GM18511 (cell line): ENCODE measurements around the gene KRT25.

ENCODE experiments used
- ATAC-seq: cut with Tn5 transposase; IDR thresholded peaks from one replicate; pipeline ENCODE4 v1.9.1; 2021; ENCODE audit warnings: mild to moderate bottlenecking, moderate library complexity; ENCODE audit not compliant: unreplicated experiment

KRT25 gene, protein sequence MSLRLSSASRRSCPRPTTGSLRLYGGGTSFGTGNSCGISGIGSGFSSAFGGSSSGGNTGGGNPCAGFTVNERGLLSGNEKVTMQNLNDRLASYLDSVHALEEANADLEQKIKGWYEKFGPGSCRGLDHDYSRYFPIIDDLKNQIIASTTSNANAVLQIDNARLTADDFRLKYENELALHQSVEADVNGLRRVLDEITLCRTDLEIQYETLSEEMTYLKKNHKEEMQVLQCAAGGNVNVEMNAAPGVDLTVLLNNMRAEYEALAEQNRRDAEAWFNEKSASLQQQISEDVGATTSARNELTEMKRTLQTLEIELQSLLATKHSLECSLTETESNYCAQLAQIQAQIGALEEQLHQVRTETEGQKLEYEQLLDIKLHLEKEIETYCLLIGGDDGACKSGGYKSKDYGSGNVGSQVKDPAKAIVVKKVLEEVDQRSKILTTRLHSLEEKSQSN

DNA sequence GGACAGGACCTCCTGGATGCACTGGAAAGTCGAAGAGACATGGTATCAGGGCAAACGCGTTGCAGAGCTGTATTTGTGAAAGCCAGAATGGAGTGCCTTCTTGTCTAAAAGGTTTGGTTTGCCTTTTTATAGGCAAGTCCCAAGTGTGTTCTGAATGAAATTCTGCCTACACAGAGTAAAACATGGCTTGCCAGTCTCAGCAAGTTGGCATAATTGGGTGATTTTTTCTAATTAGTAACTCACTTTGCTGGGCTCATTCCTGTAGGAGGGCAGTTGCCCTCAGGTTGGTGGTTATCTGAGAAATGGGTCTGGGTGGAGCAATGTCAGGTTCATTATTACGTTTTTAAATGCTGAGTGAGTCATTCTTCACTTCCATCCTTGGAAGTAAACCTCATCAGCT is at the start of gene KRT25:
TSS of gene KRT25 (minus strand) at position 101 of the 400 bp plus-strand sequence. CDS start at position 41, 60 bp downstream.
- ATAC-seq: no peak

DNA sequence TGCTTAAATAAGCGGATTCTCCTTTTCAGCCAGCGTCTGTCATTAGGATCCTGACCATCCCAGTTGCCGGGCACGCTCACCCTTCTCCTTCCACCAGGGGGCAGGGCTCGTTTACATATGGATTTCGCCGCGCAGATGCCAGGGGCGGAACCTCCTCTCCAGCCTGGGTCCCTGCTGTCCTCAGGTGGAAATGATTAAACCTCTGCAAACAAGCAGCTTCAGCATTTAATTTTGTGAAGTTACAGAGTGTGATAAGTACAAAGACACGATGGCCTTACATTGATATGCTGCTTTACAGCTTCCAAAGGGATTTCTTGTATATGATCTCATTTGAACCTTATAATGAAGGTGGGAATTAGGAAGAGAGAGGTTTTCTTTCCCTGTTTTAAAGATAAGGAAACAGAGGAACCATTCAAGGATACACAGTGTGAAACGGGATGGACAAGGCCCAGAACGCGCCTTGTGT is 48.5 kb upstream of the KRT25 start:
- no peak for ATAC-seq

DNA sequence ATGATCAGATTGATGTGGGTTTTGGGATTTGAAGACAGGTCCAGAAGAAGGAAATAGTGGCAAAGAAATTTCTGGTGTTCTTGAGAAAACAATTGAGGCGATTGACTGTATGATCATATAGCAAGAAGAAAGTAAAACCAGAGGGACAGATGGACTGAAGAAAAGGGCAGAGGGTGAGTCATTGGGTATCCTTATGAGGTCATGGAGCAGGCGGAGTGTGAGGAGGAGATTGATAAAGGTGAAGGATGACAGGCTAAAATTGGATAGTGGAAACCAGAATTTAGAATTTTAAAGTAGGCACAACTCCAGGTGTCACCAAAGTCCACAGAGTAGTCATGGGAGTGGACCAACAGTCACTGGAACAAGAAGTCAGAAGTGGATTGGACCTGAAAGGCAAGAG is 46.0 kb upstream of the KRT25 start:
- ATAC-seq: no peak

DNA sequence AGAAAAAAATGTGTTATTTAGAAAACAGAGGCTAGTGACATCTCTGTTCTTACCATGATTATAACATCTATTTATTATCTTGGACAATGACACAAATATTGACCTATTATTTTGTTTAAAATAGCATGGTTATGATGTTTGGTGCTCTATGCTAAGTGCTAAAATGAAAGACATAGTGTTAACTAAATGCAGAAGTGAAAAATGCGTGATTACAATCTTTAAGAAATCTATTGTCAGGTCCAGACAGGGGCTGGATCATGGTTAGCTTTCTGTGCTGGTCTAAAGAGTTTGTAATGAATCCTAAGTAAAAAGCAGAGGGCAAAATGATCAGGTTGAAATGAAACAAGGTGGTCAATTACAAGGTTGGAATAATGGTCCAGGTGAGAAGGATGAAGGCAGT is 45.2 kb upstream of the KRT25 start:
- ATAC-seq: no peak

DNA sequence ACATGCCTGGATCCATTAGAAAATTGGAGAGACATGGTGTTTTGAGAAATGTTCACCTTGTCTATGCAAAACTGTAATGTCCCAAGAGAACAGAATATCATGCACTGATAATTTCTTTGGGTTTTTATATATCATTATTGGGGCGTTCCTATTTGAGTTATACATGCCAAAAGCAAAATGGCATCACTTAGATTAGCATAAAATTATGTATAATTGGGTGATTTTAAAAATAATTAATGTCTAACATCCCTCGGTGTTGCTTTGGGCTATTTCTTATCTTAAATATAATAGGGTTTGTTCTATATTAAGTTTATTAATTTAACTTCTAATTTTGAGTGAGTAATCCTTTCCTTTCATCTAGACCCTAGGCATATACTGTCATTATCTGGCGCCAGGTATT is 44.7 kb upstream of the KRT25 start, which contains the start of gene KRT28:
TSS of gene KRT28 (minus strand) at position 101 of the 400 bp plus-strand sequence. CDS start at position 35, 66 bp downstream.
- no peak for ATAC-seq

DNA sequence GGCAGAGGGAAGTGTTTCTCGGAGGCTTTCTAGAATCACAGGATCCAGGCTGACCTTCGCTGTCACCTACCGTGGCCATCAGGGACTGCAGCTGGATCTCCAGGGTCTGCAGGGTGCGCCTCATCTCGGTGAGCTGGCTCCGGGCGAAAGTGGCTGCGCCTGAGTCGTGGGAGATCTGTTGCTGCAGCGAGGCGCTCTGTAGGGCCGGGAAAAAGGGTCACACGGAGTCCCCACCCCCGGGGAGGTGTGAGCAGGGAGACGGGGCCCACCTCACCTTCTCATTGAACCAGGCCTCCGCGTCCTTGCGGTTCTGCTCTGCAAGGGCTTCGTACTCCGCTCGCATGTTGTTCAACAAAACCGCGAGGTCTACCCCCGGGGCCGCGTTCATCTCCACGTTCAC is 41.7 kb upstream of the KRT25 start:
- no peak for ATAC-seq

DNA sequence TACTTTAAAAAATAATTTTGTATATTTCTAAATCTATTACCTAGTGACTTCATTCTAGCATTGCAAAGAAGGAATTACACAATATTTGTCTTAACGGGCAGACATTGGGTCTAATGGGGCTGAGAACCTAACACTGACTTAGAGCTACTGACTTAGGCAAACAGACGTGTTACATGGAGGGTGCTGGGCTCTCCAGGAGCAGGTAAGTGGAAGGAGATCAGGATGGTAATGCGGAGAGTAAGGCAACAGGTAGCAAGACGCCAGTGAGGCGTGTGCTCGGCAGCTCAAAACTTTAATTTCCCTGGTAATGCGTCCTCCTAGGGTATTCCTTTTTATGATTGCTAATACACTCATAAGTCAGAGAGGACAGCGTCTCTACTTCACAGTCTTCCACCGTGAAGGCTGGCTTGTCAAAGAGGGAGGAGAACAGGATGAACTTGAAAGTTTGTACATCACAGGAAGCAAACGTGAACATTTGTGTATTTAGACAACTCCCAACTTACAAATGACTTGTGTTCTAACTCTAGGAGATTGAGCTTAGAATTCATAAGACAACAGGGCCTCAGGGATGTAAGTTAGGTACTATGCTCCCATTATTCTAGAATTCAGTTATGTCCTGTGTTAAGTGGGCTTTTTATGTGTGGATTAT is 40.0 kb upstream of the KRT25 start:
- no peak for ATAC-seq

DNA sequence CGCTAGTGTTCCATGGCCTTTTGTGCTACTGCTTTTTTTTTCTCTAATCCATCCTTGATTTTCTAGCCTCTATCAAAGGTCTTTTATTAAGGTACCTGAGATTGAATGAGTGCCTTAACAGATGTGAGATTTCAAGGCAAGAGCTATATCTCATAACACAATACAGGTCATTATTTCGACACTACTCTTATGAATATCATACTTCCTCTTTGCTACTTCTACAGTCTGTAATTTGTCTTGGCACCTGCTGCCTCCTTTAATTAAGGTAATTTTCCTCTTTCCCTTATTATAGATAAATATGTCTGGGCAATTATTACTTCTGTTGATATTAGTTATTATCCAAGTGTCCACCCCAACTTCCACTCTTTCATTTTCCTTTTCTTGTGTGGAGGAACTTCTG is 39.3 kb upstream of the KRT25 start:
- no peak for ATAC-seq

DNA sequence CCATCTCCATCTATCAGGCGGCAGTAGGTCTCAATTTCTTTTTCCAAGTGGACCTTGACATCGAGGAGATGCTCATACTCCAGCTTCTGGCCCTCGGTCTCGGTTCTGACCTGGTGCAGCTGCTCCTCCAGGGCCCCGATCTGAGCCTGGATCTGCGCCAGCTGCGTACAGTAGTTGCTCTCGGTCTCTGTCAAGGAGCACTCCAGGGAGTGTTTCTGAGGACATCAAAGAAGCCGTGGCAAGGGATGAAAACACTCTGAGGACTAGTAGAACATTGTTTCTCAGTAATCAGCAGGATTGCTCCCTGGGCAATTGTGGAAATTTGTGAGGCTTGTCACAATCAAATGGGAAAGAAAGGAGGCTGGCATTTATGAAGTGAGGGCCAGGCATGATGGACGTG is 38.7 kb upstream of the KRT25 start:
- ATAC-seq: no peak

DNA sequence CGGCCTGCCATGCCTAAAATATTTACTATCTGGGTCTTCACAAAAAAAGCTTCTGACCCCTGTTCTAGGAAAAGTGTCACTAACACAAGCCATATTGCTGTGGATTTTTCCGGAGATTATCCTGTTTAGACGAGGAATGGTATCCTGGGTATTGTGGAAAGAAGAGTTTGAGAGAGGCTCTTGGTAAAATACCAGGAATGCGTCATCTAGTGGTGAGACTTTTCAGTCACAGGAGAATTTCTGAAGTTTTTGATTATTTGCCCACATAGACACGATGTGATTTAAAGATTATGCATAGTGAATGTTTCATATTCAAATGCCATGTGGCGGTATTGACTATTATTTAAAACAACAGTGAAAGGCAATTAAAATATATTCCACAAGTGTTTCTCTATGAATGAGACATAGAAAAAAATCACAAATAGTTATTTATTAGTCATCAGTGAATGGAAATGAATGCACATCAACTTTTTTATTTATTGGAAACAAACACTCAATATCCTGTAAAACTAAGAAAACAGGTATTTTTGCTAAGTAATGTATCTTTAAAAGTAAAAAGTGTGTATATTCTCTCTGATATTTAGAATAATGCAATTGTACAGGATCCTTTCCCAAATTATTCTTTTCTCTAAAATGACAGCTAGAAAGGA is 36.8 kb upstream of the KRT25 start:
- no peak for ATAC-seq

DNA sequence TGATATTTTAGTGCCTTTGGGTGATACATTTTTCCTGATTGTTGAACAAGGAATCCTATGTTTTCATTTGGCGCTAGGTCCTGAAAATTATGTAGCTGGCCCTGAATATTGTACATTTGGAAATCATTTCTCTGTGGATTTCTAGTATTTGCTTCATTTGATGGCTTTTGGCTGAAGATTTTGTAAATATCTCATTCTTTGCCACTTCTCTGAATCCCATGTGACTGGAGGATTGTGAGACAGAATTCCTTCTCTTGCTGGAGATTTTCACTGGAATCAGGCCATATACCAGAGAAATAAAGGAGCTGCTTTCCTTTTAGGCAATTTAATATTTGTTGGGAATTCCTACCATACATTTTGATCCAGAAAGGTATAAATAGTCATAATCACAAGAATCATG is 36.0 kb upstream of the KRT25 start:
- ATAC-seq: no peak

DNA sequence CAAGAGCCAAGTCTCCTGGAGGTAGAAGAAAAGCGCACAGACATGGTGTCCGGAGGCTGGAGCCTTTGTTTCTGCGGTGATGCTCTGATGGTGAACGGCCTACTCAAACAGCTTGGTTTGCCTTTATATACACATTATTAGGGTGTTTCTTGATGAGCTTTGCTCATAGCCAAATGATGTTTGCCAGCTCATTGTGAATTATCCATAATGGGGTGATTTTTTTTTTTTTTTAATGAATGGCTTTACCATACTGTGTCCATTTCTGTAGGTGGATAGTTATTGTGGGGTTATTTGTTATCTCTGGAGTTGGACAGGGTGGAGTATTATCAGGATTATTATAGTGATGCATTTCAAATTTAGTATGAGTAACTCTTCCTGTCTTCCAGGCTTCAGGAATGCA is 27.3 kb upstream of the KRT25 start, which contains the start of gene KRT27:
TSS of gene KRT27 (minus strand) at position 101 of the 400 bp plus-strand sequence. CDS start at position 44, 57 bp downstream.
- ATAC-seq: no peak

DNA sequence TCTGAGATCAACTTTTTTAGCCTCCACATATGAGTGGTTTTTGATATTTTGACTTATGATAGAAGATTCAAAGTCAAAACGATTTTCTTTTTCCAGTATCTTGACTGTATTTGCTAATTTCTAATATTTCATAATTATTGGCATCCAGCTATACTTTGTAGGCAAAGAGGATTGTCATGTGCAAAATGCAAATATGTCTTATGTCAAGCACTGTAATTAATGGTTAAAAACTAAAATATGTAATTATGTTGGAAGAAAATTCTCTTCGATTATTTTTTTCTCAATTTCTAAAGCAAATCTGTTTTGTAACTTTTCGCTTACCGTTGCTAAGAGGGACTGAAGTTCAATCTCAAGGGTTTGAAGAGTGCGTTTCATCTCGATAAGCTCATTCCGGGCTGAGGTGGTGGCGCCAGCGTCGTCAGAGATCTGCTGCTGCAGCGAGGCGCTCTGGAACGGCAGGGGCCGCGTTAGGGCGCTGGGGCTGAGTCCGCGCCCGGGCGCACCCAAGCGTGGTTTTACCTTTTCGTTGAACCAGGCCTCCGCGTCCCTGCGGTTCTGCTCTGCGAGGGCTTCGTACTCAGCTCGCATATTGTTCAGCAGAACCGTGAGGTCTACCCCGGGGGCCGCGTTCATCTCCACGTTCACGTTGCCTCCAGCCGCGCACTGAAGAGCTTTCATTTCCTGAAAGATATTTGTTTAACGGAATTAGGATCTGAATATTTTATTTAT is 24.2 kb upstream of the KRT25 start:
- ATAC-seq: no peak

DNA sequence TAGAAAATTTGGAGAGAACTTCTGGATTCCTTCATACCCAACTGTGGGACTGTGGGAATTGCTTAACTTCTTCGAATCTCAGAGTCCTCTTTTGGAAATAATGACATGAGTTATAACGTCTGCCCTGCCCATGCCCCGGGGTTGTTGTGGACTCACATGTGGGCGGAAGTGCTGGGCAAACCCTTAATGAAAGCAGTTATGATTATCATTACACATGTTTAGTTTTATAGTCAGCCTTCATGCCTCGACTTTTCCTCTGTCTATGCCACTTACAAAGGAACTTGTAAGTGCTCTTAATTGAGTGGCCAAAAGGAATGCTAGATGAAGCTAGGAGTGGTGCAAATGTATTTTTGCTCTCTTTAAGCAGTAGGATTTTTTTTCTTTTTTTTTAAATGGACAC is 23.3 kb upstream of the KRT25 start:
- ATAC-seq: no peak

DNA sequence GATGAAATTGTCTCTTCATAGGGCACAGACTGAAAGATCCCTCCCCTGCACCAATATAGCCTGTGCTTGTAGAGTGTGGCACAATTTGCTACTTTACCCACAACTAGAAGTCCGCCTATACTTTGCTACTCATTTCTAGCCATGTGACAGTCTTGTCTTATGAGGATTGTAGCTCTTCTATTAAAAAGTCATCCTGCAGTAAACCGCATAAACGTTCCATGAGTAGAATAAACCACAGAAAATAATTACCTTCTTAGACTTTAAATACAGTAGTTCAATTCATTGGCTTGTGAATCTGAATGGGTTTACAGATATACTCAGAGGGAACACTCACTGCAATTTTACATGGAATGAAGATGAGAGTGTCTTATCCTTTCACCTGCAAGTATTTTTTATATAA is 22.8 kb upstream of the KRT25 start:
- no peak for ATAC-seq

DNA sequence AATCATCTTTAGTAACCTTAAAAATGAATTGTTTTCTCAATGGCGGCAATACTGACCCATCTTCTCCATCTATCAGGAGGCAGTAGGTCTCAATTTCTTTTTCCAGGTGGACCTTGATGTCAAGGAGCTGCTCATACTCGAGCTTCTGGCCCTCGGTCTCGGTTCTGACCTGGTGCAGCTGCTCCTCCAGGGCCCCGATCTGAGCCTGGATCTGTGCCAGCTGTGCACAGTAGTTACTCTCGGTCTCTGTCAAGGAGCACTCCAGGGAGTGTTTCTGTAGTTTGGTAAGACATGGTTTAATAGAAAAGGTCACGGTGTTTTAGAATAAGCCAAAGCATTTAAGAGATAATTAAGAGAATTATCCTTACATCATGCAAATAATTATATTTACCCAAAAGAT is 22.3 kb upstream of the KRT25 start:
- ATAC-seq: no peak

DNA sequence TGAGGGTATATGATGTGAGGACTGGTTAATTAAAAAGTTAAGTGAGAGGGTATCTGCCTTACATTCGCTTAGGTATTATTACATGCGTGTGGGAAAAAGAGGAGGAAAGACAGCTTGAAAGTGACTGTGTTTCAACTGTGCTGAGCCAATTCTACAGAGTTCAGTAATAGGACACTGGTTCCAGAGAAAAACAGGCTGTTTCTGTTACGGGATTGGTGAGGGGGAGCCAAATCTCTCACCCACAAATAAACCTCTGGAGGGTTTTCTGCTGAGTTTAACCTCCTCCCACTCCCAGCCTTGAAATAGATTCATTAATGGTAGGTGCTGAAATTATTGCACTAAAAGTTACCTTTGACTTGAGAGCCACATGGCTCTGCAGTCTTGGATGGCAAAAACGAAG is 20.8 kb upstream of the KRT25 start:
- no peak for ATAC-seq

DNA sequence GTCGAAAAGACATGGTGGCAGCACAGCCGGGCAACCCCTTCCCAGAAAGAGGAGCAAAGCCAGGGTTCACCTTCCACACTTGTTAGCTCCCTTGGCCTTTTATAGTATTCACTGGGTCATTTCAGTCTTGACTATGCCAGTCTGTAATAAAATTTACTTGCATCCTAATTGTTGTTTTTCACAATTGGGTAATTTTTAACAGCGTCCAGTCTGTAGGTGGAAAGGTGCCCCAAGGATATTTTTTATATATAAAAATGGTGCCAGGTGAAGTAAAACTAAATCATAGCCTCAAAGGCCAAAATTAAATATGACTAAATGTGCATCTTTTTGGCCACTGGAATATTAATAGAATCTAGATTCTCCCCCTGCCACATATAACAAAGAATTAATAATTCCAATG is 17.0 kb upstream of the KRT25 start, which contains the start of gene KRT26:
TSS of gene KRT26 (minus strand) at position 101 of the 400 bp plus-strand sequence. CDS start at position 13, 88 bp downstream.
- no peak for ATAC-seq

DNA sequence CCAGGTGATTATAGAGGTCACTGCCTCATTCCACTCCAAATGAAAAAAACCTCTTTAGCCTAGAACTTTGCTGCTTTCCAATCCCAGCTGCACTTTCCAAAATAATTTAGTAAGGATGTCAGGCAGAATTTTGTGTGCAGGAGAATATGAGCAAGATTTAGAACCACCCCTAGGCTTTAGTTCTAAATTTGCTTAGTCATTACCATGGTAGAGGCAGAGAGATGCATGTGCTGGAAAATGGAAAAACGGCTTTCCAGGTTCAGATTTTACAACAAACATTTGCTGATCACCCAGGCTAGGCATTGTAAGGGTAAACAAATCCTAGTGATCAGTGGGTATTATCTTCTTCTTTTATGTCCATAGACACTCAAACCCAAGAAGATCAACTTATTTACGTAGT is 10.5 kb upstream of the KRT25 start:
- ATAC-seq: no peak

DNA sequence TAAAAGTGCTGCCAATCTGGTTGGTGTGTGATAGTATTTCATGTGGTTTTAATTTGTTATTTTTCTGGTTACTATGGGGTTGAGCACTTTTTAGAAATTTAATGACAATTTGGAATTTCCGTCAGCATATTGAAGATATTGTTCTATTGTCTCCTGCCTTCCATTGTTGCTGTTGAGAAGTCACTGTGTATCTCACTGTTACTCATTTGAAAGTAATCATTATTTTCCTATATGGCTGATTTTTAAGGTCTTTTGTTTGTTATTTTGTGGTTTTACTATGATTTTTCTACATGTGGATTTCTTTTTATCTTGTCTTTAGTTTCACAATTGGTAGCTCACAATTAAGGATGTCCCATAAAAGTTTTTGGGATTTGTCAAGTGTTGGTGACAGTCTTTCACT is 8.6 kb upstream of the KRT25 start:
- no peak for ATAC-seq
